ENCODE data around the gene HNRNPAB.
"Not testable (repeated sequence)": the region's sequence is repeated elsewhere in the genome, so short reads cannot be mapped to it uniquely, and the experiment has no call there.

HNRNPAB gene

GRCh38 chr5:178196986-178197385 lies 7.3 kb upstream of the HNRNPAB start:
- no peak for DNase-seq (ENCODE audit: low read depth in 2 of 2)

GRCh38 chr5:178198151-178198550 lies 6.2 kb upstream of the HNRNPAB start:
- DNase-seq (ENCODE audit: low read depth in 2 of 2) = not testable (repeated sequence)

- DNase-seq (ENCODE audit: low read depth in 2 of 2) = no peak
These were observed 5.6 kb upstream of the HNRNPAB start for GRCh38 chr5:178198706-178199105.

GRCh38 chr5:178199581-178200434 lies 4.5 kb upstream of the HNRNPAB start:
- no peak for DNase-seq (ENCODE audit: low read depth in 2 of 2)

- DNase-seq (ENCODE audit: low read depth in 2 of 2) = no peak
These were observed 3.0 kb upstream of the HNRNPAB start for GRCh38 chr5:178201221-178201926.

- no peak for DNase-seq (ENCODE audit: low read depth in 2 of 2)
These were observed 2.5 kb upstream of the HNRNPAB start for GRCh38 chr5:178201927-178202235.

- no peak for DNase-seq (ENCODE audit: low read depth in 2 of 2)
These were observed 1.8 kb upstream of the HNRNPAB start for GRCh38 chr5:178202541-178202940.

- DNase-seq (ENCODE audit: low read depth in 2 of 2) = no peak
These were observed 607 bp upstream of the HNRNPAB start for GRCh38 chr5:178203670-178204181.

GRCh38 chr5:178204935-178205748 lies 809 bp downstream of the HNRNPAB start:
- peak; percentile 52 to 71 for DNase-seq (ENCODE audit: low read depth in 2 of 2)

GRCh38 chr5:178205749-178206047 lies 1.4 kb downstream of the HNRNPAB start:
- DNase-seq (ENCODE audit: low read depth in 2 of 2) = no peak

GRCh38 chr5:178206166-178207101 lies 2.1 kb downstream of the HNRNPAB start:
- DNase-seq (ENCODE audit: low read depth in 2 of 2) = no peak

GRCh38 chr5:178207183-178207916 lies 3.0 kb downstream of the HNRNPAB start:
- DNase-seq (ENCODE audit: low read depth in 2 of 2) = no peak

GRCh38 chr5:178207917-178208280 lies 3.6 kb downstream of the HNRNPAB start:
- no peak for DNase-seq (ENCODE audit: low read depth in 2 of 2)

GRCh38 chr5:178208540-178209227 lies 4.4 kb downstream of the HNRNPAB start:
- DNase-seq (ENCODE audit: low read depth in 2 of 2) = no peak

- no peak for DNase-seq (ENCODE audit: low read depth in 2 of 2)
These were observed 5.2 kb downstream of the HNRNPAB start for GRCh38 chr5:178209334-178210072.

GRCh38 chr5:178210073-178210535 lies 5.8 kb downstream of the HNRNPAB start:
- no peak for DNase-seq (ENCODE audit: low read depth in 2 of 2)

GRCh38 chr5:178210686-178211085 lies 6.4 kb downstream of the HNRNPAB start:
- DNase-seq (ENCODE audit: low read depth in 2 of 2) = no peak

- DNase-seq (ENCODE audit: low read depth in 2 of 2) = no peak
These were observed 7.0 kb downstream of the HNRNPAB start for GRCh38 chr5:178211095-178212048.
